HG03575 (cell line): ENCODE data around the gene UBE2K.
"Not testable (repeated sequence)": the region's sequence is repeated elsewhere in the genome, so short reads cannot be mapped to it uniquely, and the experiment has no call there.

Experiments used
- ATAC-seq: cut with Tn5 transposase; IDR thresholded peaks from one replicate; pipeline ENCODE4 v1.9.1; 2021; ENCODE audit not compliant: unreplicated experiment, insufficient number of reproducible peaks, low FRiP score; ENCODE audit errors: extremely low read depth

UBE2K gene

DNA sequence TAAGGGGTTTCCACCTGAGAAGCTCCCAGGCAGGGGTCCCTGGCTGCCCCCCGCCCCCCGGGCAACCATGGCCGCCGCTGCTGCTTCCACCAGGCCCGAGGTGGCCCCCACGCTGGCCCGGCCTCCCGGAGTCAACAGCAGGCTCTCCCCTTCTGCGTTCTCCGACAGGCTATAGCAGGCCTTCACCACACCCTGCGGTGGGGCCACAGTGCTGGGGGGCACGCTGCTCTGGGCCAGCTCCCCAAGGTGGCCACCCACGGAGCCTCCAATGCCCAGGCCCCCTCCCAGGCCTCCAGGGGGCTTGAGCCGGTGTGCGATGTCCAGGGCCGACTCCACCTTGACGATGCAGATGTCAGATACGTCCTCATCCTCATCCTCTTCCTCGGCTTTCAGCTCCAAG, 72.5 kb downstream of the UBE2K start:
- no peak for ATAC-seq

- ATAC-seq: no peak
Observed at GRCh38 chr4:39770969-39771724, 73.2 kb downstream of the UBE2K start.

DNA sequence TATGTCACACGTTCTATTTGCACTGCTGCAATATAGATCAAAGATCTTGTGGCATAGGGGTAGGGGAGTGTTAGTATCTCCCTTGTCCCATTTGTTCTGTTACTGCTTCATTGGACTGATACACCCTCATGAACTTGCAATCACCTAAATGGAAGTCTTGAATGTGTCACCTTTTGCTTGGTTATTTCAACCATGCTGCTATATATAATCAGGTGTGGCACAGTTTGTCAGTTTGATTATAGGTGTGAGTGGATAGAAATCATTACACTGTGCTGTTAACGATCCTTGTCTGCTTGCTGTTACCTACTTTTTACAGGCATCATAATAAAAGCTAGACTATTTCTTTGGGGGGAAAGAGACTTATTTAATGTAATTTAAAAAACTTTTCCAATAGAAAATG, 84.1 kb downstream of the UBE2K start:
- ATAC-seq: not testable (repeated sequence)

DNA sequence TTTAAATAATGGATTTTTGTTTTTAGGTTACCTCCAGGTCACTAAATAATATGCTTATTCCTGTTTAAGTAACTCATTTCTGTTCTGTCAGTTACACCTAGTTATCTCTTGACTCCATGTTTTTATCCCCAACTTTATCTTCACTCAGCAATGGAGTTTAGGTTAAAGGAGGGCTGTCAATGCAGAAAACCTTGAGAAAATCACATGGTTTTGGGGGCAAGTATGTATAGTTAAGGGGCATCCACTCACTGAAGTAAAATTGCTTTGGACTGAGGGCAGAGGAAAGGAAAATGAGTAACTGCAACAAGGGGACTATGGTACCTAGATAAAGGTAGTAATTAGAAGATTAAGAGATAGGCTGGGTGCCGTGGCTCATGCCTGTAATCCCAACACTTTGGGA, 87.1 kb downstream of the UBE2K start:
- ATAC-seq: no peak

DNA sequence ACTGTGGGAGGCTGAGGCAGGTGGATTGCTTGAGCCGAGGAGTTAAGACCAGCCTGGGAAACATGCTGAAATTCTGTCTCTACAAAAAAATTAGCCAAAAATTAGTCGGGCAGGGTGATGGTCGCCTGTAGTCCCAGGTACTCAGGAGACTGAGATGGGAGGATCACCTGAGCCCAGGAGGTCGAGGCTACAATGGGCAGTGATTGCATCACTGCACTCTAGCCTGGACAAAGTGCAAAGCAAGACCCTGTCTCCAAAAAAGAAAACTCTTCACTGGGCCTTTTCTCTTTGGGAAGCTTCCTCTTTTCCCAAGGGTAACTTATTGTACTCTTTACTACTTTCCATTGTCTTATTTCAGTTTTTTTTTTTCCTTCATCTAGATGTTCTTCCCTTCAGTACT, 88.9 kb downstream of the UBE2K start:
- no peak for ATAC-seq

DNA sequence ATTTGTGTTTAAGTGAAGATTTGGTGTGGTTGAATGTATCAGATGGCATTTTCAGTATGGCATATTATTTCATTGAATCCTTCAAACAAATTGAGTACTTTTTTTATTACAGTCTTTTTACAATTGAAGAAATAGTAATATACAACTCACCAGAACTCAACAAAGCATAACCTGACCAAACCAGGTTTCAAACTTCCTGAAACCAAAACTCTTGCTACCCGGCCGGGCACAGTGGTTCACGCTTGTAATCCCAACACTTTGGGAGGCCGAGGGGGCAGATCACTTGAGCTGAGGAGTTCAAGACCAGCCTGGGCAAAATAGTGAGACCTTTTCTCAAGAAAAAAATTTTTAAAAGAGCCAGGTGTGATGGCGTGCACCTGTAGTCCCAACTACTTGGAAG, 94.2 kb downstream of the UBE2K start:
- ATAC-seq: no peak

DNA sequence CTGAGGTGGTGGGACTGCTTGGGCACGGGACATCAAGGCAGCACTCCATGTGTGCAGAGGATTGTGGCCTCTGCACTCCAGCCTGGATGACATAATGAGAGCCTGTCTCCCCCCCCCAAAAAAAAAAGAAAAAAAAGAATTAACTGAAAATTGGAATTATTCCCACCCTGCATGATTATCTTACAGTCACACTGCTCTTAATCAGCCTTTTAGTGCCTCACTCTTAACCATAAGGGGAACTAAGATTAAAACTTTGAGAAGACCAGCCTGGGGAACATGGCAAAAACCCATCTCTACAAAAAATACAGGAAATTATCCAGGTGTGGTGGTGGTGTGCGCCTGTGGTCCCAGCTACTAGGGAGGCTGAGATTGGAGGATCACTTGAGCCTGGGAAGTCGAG, 94.6 kb downstream of the UBE2K start:
- ATAC-seq: no peak

- not testable (repeated sequence) for ATAC-seq
Observed at GRCh38 chr4:39792976-39793375, 95.0 kb downstream of the UBE2K start.

DNA sequence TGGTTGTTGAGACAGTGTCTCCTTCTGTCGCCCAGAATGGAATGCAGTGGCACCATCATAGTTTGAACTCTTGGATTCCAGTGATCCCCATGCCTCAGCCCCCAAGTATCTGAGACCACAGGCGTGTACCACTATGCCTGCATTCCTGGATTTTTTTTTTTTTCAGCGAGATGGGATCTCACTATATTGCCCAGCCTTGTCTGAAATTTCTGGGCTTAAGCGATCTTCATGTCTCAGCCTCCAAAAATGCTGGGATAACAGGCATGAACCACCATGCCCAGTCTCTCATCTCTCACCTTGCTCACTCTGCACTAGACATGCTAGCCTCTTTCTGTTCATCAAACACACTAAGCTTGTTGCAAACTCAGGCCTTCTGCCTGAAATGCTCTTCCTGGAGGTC, 104.1 kb downstream of the UBE2K start:
- ATAC-seq: no peak

DNA sequence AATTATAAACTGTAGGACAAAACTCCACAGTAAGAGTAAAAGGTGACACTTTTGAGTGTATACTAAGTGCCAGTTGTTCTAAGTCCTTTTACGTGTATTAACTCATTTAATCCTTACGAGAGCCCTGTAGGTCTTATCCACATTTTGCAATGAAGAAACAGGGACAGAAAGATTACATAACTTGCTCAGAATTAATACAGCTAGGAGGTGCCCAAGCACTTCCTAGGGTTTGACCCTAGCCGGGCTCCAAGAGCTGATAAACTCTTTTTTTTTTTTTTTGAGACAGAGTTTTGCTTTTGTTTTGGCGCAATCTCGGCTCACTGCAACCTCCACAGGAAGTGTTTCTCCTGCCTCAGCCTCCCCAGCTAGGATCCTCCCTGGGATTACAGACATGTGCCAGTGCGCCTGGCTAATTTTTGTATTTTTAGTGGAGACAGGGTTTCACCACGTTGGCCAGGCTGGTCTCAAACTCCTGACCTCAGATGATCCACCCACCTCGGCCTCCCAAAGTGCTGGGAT, 110.4 kb downstream of the UBE2K start:
- no peak for ATAC-seq

DNA sequence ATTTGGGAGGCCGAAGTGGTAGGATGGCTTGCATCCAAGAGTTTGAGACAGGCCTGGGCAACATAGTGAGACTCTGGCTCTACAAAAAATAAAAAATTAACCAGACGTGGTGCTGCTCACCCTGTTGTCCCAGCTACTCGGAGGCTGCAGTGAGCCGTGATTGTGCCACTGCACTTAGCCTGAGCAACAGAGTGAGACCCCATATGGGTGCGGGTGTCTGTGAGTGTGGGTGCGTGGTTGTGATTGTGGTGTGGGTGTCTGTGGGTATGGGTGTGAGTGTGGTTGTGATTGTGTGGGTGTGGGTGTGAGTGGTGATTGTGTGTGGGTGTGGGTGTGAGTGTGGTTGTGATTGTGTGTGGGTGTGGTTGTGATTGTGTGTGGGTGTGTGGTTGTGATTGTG, 114.6 kb downstream of the UBE2K start:
- ATAC-seq: no peak

GRCh38 chr4:39813033-39813432, 115.1 kb downstream of the UBE2K start:
- ATAC-seq: not testable (repeated sequence)

- ATAC-seq: not testable (repeated sequence)
Observed at GRCh38 chr4:39813761-39814160, 115.8 kb downstream of the UBE2K start.

GRCh38 chr4:39814403-39815185, 116.7 kb downstream of the UBE2K start:
- ATAC-seq: no peak

GRCh38 chr4:39818646-39819045, 120.7 kb downstream of the UBE2K start:
- ATAC-seq: no peak

GRCh38 chr4:39820186-39820585, 122.2 kb downstream of the UBE2K start:
- no peak for ATAC-seq

DNA sequence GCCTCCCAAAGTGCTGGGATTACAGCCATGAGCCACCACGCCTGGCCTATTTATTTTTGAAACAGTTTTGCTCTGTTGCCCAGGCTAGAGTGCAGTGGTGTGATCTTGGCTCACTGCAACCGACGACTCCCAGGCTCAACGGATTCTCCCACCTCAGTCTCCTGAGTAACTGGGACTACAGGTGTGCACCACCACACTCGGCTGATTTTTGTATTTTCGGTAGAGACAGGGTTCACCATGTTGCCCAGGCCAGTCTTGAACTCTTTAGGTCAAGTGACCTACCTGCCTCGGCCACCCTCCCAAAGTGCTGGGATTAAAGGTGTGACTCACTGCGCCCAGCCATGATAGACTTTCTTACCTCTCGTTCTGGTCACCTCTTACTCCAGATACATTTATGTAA, 124.0 kb downstream of the UBE2K start:
- no peak for ATAC-seq

DNA sequence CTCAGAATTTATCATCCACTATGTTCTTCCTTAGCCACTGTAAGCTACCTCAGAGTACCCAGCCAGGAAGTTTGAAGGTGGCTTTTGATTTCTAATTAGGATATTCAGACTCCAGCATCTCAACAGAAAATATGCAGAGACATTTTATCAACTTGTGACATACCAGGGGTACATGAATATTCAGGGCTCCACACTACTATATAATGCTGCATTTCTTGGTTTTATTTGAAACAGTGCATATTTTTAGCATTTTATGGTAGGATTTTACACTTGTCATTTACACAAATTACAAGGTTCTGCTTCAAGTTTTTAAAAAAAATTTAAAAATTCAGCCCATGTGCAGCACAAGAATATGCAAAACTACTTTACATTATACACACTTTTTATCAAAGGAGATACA, 124.7 kb downstream of the UBE2K start:
- no peak for ATAC-seq

GRCh38 chr4:39823191-39823590, 125.3 kb downstream of the UBE2K start:
- no peak for ATAC-seq

- ATAC-seq: no peak
Observed at GRCh38 chr4:39825090-39825489, 127.2 kb downstream of the UBE2K start.
